HUDEP-2 (cell line): Measurements from ENCODE around the gene TMEM19.

Experiments used
- DNase-seq, 76 experiments: peaks; one replicate each; lab custom pipeline; 2025; ENCODE audit not compliant: unreplicated experiment in 76 of 76; lab: John Stamatoyannopoulos, UW

The TMEM19 gene

DNA sequence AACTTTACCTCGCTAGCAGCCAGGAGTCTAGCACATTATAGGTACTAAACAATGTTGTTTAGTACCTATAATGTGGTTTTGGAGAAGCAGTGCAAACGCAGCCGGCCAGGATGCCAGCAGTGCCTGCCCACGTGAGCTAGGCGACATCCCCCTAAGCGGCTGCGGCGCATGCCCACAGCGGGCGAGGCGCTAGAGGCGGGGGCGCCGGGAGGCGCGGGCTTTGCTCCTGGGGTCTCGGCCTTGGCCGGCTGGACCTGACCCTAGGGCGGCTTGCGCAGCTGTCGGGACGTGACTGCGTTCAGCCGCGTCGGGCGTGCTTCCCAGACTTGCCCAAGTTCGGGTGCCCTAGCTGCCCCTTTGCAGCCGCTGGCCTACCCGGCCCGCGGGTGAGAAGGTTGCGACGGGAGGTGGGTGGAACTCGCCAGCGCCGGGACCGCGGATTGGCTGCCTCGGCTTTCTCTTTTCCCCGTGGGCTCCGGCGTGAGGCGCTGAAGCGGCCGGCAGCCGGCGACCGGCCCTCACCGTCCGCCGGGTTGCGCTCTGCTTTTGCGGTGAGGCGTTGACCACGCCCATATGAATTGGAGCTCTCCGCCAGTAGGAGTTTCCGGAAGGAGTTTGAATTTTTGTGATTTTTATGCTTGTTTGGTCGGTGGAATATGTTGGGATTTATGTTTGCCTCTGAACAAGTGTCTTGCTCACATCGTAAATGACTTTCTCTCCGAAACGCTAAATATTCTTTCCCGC is at the start of gene TMEM19:
TMEM19 (plus strand) TSS at position 169 of the 744 bp plus-strand sequence. CDS start 599 bp downstream, outside the sequence.
- DNase-seq = peak in 75 of 76 experiments; percentile 26 to 96 (median 82)

DNA sequence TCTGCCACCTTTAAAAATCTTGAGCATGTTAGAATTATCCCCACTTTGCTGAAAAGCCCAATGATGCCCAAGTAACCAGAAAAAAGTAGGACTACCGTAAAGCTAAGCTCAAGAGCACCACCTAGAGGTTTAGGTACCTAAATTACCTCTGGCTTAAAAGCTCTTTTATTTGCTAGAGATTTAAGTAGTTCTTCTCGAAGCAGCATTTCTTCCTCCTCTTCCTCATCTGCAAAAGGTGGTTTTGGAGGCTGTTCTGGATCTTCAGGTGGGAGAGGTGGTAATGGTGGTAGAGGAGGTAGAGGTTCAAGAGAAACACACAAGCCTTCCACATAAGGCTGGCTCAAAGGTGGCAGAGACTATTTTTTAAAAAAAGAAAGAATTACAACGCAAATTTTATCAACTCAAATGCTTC is 49.2 kb upstream of the TMEM19 start:
- peak in 32 of 76 experiments; percentile 3 to 67 (median 40) for DNase-seq

DNA sequence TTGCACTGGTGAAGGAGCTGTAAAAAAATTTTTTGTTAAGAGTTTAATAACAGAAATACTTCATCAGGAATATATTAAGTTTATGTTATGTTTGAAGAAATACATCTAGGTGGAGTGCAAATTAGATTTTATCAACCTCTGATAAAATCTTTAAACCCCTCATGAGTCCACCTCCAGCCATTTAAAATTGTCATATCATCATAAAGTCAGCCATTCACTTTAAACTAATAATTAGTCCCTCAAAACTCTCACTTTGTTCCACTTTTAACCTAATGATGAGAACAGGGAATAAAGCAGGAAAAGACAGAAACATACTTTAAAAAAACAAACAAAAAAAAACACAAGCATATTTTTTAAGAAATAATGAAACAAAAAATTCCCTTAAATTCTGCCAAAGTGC is 47.4 kb upstream of the TMEM19 start:
- no peak for DNase-seq

DNA sequence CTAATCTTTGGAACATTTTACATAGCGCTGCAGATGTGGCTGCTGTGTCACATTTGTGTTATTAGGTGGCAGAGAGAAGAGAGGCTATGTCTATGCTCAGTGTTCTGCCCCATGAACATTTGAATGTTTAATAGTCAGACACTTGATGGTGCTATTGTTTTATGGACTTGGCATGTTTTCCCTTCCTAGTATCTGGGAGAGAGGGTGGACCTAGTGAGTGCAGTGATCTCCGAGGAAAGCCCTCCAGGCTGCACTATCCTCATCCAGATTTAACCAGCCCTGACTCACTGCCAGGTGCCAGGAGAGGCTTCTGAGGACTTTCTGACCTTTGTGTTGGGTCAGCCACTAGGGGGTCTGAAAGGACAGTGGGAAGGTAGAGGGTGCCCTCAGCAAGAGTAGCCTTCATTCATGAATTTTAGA is 46.5 kb upstream of the TMEM19 start:
- DNase-seq = peak in 25 of 76 experiments; percentile 4 to 48 (median 20)

DNA sequence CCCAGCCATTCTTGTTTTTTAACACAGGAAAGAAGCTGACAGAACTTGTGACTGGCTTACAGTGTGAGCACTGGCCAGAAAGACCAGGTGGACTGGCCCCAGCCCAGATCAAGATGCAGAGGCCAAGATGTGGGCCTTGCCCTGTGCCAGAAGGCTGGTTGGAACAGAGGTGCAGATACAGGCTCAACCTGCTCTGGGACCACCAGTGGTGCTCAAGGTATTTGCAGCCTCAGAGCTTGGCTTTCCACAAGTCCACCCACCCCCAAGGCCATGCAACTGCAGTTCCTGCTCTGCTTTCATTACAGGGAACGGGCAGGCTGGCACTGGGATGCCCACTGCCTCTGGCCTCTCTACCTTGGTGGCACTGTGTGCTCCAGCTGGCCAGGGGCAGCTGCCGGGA is 45.6 kb upstream of the TMEM19 start:
- DNase-seq = peak in 1 of 76 experiments; percentile 8

DNA sequence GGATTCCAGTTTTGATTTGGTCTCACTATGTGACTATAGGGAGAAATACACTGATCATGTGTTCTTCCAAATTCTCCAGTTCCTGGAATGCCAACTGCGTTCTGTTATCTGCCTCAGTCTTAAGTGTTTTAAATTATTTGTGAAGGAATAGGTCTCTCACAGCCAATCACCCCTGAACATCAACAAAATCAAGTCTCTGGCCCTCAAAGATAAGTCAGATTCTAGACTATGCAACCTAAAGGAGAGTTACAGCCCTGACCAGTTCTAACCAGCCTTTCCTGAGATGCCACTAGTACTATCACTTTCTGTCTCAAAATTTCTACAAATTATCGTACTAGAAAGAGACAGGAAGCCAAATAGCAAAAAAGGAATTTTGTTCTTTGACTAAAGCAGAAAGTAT is 44.5 kb upstream of the TMEM19 start:
- DNase-seq = peak in 33 of 76 experiments; percentile 17 to 80 (median 47)

DNA sequence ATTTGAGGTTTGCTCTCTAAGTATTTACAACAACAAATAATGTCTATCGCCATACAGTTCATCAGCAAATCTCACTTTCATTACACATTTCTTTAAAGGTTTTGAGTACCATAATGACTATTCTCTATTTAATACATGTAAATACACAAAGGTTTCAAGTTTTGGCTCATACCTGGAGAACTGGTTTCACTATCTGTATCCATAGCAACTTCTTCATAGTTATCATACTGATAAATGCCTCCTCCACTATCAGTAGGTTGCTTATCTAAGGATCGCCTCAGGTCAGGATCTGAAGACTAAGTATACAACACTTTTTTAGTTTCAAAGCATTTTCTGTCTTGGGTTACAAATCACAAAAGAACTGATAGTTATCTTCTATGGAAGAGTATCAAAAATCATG is 43.6 kb upstream of the TMEM19 start:
- DNase-seq = no peak

DNA sequence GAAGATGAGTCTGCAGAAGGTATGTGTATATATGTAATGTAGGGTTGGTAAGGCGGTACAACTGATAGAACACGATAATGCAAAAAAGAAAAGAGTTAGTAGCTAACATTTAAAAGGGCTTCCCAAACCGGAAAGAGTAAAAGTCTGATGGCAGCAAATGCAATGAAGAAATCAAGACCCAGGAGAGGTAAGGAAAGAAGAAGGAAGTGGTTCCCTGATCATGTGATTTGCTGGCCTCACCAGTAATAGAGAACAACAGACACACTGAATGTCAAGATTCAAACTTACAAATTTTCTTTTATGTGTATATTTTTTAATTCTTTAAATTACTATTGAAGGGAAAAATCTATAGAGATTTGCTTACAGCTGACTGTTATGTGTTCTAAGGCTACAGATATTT is 40.6 kb upstream of the TMEM19 start:
- no peak for DNase-seq

DNA sequence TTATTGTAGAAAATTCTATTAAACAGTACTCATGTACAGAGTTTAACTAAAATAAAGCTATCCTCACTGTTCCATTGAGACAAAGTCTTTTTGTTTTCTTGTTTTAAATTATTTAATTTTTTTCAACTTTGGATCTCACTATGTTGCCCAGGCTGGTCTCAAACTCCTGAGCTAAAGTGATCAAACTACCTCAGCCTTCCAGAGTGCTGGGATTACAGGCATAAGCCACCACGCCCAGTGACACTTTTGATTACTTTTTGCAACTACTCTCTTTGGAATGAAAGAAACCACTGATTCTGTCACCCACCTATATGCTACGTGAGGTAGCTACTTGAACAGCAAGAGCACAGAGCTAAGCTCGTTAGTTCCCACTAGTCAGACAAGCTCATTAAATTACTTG is 39.4 kb upstream of the TMEM19 start:
- DNase-seq = no peak

DNA sequence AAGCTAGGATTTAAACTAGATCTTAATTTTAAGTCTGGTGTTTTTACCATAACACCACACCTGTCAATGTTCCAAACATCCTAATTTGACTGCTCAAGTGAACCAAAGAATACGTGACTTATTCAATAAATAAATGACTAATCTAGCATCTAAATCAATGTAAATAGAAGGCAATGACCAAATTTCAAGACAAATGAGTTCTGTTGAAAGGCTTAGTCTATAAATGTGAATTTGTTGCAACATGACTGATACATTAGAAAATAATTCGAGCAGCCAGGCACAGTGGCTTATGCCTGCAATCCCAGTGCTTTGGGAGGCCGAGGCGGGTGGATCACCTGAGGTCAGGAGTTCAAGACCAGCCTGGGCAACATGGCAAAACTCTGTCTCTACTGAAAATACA is 37.3 kb upstream of the TMEM19 start:
- no peak for DNase-seq

DNA sequence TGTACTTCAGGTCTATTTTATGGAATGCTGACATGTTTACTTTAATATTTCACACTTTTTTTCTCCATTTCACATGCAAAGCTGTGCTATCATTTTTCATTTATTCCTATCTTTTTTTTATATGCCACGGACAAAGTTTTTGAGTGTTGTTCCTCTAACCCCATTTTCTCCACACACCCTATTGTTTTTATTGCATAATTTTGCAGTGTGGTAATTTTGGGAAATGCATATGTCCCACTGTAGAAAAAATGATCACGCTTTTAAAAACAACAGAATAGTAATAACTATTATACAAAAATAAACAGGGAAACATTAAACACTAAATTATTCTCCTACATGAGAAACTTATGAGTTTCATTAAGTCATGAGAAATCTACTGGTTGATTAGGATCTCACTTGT is 36.5 kb upstream of the TMEM19 start:
- no peak for DNase-seq

DNA sequence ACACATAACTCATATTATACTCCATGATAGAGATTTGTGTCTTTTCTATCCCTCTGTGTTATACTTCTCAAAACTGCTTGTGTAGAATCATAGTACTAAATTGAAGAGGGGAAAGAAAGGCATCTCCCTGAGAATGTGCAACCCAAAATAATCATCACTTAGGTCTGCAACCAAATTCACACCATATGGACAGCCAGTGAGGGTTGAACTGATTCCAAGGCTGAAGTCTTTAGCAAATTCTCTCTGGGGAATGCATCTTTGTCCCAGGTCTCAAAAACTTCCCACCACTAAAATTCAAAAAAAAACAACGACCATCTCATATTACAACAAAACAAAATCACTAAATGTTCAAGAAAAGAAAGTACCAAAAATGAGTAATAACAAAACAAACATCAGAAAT is 33.2 kb upstream of the TMEM19 start:
- no peak for DNase-seq

DNA sequence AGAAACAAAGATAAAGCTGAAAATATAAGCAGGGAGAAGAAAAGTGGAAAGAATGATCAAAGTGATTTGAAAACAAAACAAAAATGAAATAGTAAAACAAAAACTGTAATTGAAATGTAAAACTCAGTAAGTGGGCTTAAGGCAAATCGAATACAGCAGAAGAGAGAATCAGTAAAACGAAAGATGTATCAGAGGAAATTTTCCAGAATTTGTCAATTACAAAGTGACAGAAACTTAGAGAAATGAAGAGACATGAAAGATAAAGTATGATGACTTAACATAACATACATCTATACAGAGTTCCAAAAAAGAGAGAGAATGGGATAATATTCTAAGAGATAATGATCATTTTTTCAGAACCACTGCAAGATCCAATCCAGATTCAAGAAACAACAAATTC is 32.7 kb upstream of the TMEM19 start:
- DNase-seq = no peak

DNA sequence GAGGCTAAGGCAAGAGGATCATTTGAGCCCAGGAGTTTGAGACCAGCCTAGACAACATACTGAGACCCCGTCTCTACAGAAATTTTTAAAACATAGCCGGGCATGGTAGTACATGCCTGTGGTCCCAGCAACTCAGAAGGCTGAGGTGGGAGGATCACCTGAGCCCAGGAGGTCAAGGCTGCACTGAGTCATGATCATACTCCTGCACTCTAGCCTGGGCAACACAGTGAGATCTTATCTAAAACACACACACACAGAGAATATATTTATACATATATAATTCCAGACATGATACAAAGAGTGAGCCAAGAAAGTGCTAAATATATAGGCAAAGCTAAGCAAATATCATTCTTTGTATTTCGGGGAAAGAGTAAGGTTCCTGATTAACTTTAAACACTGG is 31.7 kb upstream of the TMEM19 start:
- DNase-seq = peak in 4 of 76 experiments; percentile 6 to 23 (median 10)

DNA sequence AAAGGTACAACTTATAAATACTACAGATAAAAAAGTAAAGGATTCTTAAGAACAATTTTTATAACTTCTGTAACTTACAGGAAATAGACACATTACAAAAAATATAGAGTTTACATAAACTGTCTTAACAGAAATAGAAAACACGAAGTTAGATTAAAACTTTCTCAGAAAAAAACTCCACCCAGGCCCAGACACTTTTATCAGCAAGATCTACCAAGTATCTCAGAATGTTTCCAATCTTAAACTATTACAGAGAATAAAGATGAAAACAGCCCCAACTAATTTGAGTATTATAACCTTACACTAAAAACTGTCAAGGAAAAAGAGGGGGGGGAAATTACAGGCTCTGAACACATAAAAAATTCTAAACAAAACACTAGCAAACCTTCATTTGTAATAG is 30.4 kb upstream of the TMEM19 start:
- DNase-seq = no peak

DNA sequence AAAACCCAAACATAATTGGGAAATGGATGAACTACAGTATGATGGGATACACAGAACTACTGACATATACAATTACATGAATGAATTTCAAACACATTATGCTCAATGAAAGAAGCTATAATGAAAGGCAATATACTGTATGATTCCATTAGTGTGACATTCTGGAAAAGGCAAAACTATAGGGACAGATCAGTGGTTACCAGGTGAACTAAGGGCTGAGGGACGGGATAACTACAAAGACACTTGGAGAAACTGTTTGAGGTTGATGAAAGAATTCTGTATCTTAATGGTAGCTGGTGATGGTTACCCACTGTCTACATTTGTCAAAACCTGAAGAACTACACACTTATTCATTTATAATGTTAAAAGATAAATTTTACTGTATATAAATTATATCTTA is 30.0 kb upstream of the TMEM19 start:
- no peak for DNase-seq

DNA sequence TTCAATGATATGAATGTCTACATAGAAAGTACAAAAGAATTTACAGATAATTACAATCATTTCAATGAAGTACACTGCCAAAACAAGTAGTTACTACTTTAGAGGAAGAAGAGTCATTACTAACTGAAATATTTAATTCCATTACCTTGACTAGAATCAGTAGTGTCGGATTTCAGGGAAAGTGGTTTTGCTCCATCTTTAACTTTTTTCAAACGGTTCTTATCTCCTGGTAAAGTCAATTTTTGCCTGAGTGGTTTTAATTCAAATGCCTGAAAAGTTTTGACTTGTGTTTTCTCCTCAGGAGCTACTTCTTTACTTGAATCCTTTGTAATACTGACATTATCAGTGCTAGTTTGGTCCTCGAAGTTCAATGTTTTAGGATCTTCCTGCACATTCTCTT is 29.1 kb upstream of the TMEM19 start:
- no peak for DNase-seq

DNA sequence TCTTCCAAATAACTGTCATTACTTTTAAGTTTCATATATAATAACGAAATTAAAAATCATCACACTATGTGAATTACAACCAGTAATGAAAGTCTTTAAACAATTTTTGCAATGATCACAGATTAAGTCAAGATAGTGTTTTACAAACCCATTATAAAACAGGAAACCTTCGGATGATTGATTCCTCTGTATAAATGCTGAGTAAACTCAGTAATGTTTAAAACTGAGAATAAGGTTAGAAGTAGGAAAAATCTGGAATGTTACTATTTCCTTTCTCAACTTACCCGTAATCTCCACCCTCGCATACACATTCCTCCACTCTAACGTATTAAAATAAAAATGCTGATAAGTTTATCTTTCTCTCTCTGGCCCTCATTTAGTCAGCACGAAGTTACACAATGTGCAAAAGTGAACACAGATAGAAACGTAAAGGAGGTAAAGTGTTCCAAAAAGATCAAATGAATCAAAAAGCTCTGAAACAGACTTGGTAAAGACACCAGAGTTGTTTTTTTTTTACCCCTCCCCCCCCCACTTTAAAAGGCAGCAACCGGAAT is 23.8 kb upstream of the TMEM19 start:
- DNase-seq = peak in 13 of 76 experiments; percentile 11 to 70 (median 27)

DNA sequence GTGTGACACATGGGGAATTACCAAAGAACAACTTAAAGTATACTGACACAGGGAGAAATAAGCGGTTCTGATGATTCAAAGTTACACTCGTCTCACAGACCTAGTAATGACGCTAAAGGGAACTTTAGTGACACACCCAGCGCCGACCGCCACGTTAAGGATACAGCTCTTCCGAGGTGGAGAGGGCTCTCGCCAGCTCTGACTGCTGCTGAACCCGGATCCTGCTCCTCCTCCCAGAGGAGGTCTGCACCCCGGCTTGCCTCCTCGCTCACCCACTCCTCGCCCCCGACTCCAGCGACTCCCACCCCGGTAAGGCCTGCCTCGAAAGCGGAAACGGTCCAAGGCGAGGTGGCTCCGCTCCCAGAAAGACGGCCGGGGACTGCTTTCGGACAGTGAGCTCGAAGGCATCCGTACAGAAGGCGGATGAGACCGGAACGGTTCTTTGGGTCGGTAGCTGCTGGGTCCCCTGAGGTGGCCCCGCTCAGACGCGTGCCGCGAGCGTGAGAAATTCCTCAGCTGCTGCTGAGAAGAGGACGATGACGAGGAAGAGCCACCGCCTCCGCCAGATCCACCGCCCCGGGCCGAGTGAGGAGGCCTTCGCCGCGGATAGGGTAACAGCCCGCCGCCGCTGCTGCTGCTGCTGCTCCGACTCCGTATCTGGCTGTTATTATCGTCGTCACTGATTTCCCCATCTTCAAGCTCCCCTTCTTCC is 22.9 kb upstream of the TMEM19 start:
- peak in 46 of 76 experiments; percentile 12 to 86 (median 40) for DNase-seq

DNA sequence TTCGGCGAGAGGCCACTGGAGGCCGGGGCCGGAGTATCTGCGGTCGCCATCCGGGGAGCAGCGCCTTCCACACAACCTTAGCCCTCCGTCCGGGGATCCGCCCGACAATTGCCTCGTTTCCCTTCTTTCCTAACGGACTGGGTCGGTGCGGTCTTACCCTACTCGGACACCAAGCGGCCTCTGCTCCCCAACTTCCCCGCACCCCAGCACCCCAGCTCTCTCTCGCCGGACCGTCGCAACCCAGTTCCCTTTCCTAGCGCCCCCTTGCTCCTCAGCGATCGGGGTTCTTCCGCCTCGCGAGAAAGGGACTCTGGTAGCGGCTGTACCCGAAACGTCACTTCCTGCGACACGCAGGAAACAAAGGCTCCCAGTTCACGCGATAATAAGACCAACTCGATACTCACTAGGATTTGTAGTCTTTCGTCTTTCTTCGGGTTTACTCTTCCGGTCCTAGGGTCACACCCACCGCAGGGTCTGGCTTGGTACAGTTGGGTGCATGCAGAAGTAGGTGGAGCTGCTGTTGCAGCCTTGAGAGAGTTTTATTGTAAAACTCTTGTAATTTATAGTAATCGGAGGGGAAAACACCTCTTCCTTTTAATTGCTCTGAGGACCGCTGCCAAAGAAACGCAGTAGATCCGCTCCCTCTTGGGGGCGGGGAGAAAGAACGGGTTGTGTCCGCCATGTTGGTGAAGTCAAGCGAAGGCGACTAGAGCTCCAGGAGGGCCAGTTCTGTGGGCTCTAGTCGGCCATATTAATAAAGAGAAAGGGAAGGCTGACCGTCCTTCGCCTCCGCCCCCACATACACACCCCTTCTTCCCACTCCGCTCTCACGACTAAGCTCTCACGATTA is 22.1 kb upstream of the TMEM19 start, which contains the start of the genes THAP2 and ZFC3H1:
THAP2 (plus strand) TSS at position 741 of the 850 bp plus-strand sequence. CDS start 209 bp downstream, outside the sequence.
ZFC3H1 (minus strand) TSS at position 288 of the 850 bp plus-strand sequence; CDS start at position 50, 238 bp downstream.
- DNase-seq = peak in 75 of 76 experiments; percentile 65 to 97 (median 90)
